HEK293 (cell line): Measurements from ENCODE around the gene ZFPM1.

Experiments used
- CTCF ChIP-seq: fragments of 450-650 bp; formaldehyde crosslinking; IDR thresholded peaks from 2 replicates; pipeline ENCODE4 v1.5.1; 2016; ENCODE audit warnings: missing biosample characterization, missing genetic modification characterization
- HOXD13 ChIP-seq: sonication (generic); formaldehyde crosslinking; IDR thresholded peaks from 2 replicates; pipeline ENCODE4 v1.8.0; 2022; ENCODE audit warnings: missing genetic modification reagents, borderline replicate concordance
- KLF16 ChIP-seq: fragments of 450-650 bp; formaldehyde crosslinking; IDR thresholded peaks from 2 replicates; pipeline ENCODE4 v1.5.1; 2017; ENCODE audit warnings: missing biosample characterization, missing genetic modification characterization
- KLF9 ChIP-seq: fragments of 450-650 bp; formaldehyde crosslinking; IDR thresholded peaks from 2 replicates; pipeline ENCODE4 v1.5.1; 2016; ENCODE audit warnings: missing biosample characterization, missing genetic modification characterization, low read depth
- YY1 ChIP-seq: fragments of 450-650 bp; formaldehyde crosslinking; IDR thresholded peaks from 2 replicates; pipeline ENCODE4 v1.5.1; 2018; ENCODE audit warnings: missing biosample characterization, missing genetic modification characterization
- ZBTB11 ChIP-seq: fragments of 450-650 bp; formaldehyde crosslinking; conservative IDR thresholded peaks from 2 replicates; pipeline ENCODE4 v1.5.1; 2016; ENCODE audit warnings: low read depth, missing biosample characterization, missing genetic modification characterization
- ZNF274 ChIP-seq, 2 experiments: fragments of 200-500 bp in 1 of 2; fragments of 450-650 bp in 1 of 2; sonication (Bioruptor generic) in 1 of 2; formaldehyde crosslinking in 1 of 2; IDR thresholded peaks; 2 replicates each; pipeline versions ENCODE4 v1.5.1 to v1.6.1; 2014 to 2016; ENCODE audit warnings: borderline replicate concordance in 1 of 2, inconsistent platforms in 1 of 2, low read length in 1 of 2, missing biosample characterization in 1 of 2, missing genetic modification characterization in 1 of 2
- ZNF280D ChIP-seq: fragments of 450-650 bp; formaldehyde crosslinking; IDR thresholded peaks from 2 replicates; pipeline ENCODE4 v1.5.1; 2016; ENCODE audit warnings: missing biosample characterization, missing genetic modification characterization
- ZNF37A ChIP-seq: fragments of 450-650 bp; IDR thresholded peaks from 2 replicates; pipeline ENCODE4 v1.5.1; 2018; ENCODE audit warnings: missing biosample characterization, missing genetic modification characterization
- ZNF585B ChIP-seq: fragments of 450-650 bp; formaldehyde crosslinking; IDR thresholded peaks from 2 replicates; pipeline ENCODE4 v1.5.1; 2016; ENCODE audit warnings: missing biosample characterization, missing genetic modification characterization
- ZSCAN18 ChIP-seq: fragments of 450-650 bp; formaldehyde crosslinking; IDR thresholded peaks from 2 replicates; pipeline ENCODE4 v1.5.1; 2016; ENCODE audit warnings: missing biosample characterization, missing genetic modification characterization

GRCh38 chr16:88524274-88524972 lies 71.3 kb downstream of the ZFPM1 start:
- no peak for TF ChIP-seq YY1 (tag by site-specific recombination)
- TF ChIP-seq CTCF (tag by site-specific recombination): no peak
- no peak for TF ChIP-seq ZSCAN18 (tag by site-specific recombination)
- no peak for TF ChIP-seq ZNF280D
- no peak for TF ChIP-seq ZNF585B (tag by site-specific recombination)
- TF ChIP-seq ZBTB11: no peak
- TF ChIP-seq HOXD13 (CRISPR knock-in tag): no peak
- no peak for TF ChIP-seq KLF9
- no peak for TF ChIP-seq KLF16 (tag by site-specific recombination)
- no peak for TF ChIP-seq ZNF274 (IDR thresholded peaks at IDR 0.05; ENCODE audit: low read length)
- no peak for TF ChIP-seq ZNF274 (tag by site-specific recombination; IDR thresholded peaks at IDR 0.05; ENCODE audit: borderline replicate concordance)
- no peak for TF ChIP-seq ZNF37A
